ENCODE measurements around the gene UBA7. TPM values are rescaled to one million over a fixed set of nuclear protein-coding genes. Genes with fewer than 3 reads are reported as not detected.

The UBA7 gene
- total RNA-seq, 6 experiments from 2014 or later = 11.9 to 32.6 (median 28.3) TPM

- peaks cover 40% of the 10 kb centered on the region for H3K4me1 Mint-ChIP-seq (ENCODE audit: low read depth)
- no peaks in the 10 kb centered on the region; the same call in none of the 2 replicates for H3K27me3 Mint-ChIP-seq (ENCODE audit: insufficient read depth)
- peak; percentile 73 for DNase-seq
- H3K9me3 Mint-ChIP-seq = no peaks in the 10 kb centered on the region
- no peaks in the 10 kb centered on the region for H3K36me3 Mint-ChIP-seq (ENCODE audit: low read depth)
- H3K4me3 Mint-ChIP-seq = peak within 1 kb of the TSS; percentile 93
- TF ChIP-seq CTCF (IDR thresholded peaks at IDR 0.05) = peak; percentile 91
- H3K27ac Mint-ChIP-seq = peak within 1 kb of the TSS; percentile 85
Observed at GRCh38 chr3:49802719-49803464, 10.9 kb downstream of the UBA7 start, which contains the start of gene INKA1. Gene INKA1 (plus strand): TSS chr3:49803261. CDS start chr3:49803393, 132 bp downstream.

GRCh38 chr3:49801160-49801559 lies 12.6 kb downstream of the UBA7 start:
- Mint-ChIP-seq H3K4me3 (no peak overlapping the region), H3K36me3 (ENCODE audit: low read depth) (no peaks in the 10 kb centered on the region), H3K27ac (no peak overlapping the region), H3K4me1 (ENCODE audit: low read depth) (peaks cover 35% of the 10 kb centered on the region), H3K27me3 (ENCODE audit: insufficient read depth) (peaks cover 5% of the 10 kb centered on the region), H3K9me3 (no peaks in the 10 kb centered on the region)
- DNase-seq = no peak
- no peak for TF ChIP-seq CTCF (IDR thresholded peaks at IDR 0.05)

GRCh38 chr3:49799761-49800160 lies 14.0 kb downstream of the UBA7 start, which contains the start of gene CDHR4:
Gene CDHR4 (minus strand): TSS chr3:49799873. CDS start chr3:49799812, 61 bp downstream.
- Mint-ChIP-seq H3K4me3 (no peak within 1 kb of the TSS), H3K27me3 (ENCODE audit: insufficient read depth) (peaks cover 5% of the 10 kb centered on the region)
- no peak for TF ChIP-seq CTCF (IDR thresholded peaks at IDR 0.05)

GRCh38 chr3:49799105-49799504 lies 14.6 kb downstream of the UBA7 start:
- Mint-ChIP-seq H3K36me3 (ENCODE audit: low read depth) (no peaks in the 10 kb centered on the region), H3K27me3 (ENCODE audit: insufficient read depth) (peaks cover 5% of the 10 kb centered on the region), H3K4me3 (no peak overlapping the region), H3K27ac (peak overlapping the region; percentile 87), H3K9me3 (no peaks in the 10 kb centered on the region), H3K4me1 (ENCODE audit: low read depth) (peaks cover 23% of the 10 kb centered on the region)
- DNase-seq = no peak
- no peak for TF ChIP-seq CTCF (IDR thresholded peaks at IDR 0.05)

More at GRCh38 chr3:49799761-49800160, 14.0 kb downstream of the UBA7 start, which contains the start of gene CDHR4:
- Mint-ChIP-seq H3K9me3 (no peaks in the 10 kb centered on the region), H3K4me1 (ENCODE audit: low read depth) (peaks cover 26% of the 10 kb centered on the region), H3K27ac (peak within 1 kb of the TSS; percentile 87), H3K36me3 (ENCODE audit: low read depth) (no peaks in the 10 kb centered on the region)
- DNase-seq = peak; percentile 89

- Mint-ChIP-seq H3K4me1 (ENCODE audit: low read depth) (peaks cover 29% of the 10 kb centered on the region), H3K9me3 (no peaks in the 10 kb centered on the region), H3K27ac (no peak overlapping the region), H3K27me3 (ENCODE audit: insufficient read depth) (peaks cover 5% of the 10 kb centered on the region), H3K36me3 (ENCODE audit: low read depth) (no peaks in the 10 kb centered on the region), H3K4me3 (no peak overlapping the region)
- no peak for DNase-seq
- TF ChIP-seq CTCF (IDR thresholded peaks at IDR 0.05) = no peak
Observed at GRCh38 chr3:49794926-49795905, 18.5 kb downstream of the UBA7 start.
